ENCODE measurements around the gene MAML2. TPM values are rescaled to one million over a fixed set of nuclear protein-coding genes. Genes with fewer than 3 reads are reported as not detected.

The MAML2 gene
- total RNA-seq, 1 experiment from 2014 or later = 4.7 TPM

DNA sequence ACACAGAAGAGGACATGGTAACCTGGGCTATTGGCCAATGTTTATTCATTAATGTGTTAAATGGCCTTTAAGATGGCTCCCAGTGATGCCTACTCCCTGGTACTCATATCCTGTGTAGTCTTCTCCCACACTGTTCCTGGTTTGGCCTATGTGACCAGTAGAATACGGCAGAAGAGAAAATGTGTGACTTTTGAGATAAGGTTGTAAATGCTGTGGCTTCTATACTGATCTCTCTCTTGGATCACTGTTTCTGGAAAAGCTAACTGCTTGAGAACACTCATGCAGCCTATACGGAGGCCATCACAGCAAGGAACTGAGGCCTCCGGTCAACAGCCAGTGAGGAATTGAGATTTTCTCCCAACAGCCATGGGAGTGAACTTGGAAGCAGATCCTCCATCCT lies 24.1 kb downstream of the MAML2 start:
- no peak for DNase-seq (ENCODE audit: extremely low read depth, low read depth)

DNA sequence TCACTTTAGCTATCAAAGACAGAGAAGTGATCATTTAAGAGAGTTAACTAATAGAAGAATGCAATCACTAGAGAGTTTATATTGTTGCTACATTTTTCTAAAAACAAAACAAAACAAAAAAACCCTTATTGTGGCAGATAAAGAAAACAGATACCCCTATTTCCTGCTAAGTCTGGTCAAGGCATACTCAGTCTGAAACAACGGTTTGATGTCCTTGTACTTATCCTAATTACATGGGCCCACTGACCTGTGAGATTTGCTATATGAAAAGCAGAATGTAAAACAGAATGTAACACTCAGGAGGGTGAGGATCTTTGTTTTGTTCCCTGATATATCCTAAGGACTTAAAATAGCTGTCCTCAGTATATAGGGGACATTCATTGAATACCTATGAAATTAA lies 24.6 kb downstream of the MAML2 start:
- no peak for DNase-seq (ENCODE audit: extremely low read depth, low read depth)

DNA sequence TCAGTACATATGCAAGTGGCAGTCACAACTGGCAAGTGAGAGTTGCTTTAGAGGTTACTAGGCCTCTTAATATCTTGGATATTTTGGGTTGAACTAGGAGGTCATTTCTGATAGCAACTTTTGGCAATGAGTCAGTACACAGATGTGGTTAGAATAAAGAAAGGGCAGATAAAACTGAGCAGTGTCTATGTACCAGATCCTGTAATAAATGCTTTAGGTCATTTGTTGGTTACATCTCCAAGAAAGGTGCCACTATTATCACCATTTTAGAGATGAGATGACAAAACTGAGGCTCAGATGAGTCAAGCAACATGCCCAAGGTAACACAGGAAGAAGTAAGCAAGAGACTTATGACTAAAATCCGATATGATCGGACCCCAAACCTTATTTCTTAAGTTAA lies 25.0 kb downstream of the MAML2 start:
- no peak for DNase-seq (ENCODE audit: extremely low read depth, low read depth)

DNA sequence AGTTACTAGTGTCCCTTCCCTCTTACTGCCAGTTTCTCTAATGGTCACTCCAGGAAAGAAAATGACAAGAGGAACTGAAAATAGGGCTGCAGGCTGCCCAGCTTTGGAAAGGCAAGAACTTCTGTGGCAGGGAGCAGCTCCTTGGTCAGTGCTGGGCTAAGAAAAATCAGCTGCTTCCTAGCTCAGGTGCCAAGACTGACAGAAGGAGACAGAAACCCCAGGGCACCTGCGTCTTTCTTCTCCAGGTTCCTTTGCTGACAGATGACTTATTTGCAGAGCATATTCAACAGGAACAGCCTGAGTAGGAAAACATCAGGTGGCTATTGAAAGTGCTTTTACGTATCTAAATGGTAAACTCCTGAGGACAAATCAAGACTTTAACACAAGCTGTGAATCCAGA lies 25.4 kb downstream of the MAML2 start:
- DNase-seq (ENCODE audit: extremely low read depth, low read depth) = no peak

DNA sequence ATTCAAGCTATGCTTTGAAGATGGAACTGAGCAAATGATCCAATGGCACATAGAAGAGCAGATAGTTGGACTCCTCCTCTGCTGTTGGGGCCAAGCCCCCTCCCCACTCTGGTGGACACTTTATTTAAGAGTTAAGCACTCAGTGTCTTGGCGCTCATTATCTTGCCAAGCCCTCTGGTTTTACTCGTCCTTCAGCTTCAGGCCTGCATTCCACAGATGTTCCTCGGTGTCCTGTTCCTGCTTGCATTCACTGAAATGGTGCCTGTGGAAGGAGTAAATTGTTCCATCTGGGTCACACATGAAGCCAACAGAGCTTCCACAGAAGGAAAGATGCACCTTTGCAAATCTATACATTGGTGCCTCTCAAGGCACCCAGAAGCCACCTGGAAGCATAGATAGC lies 26.1 kb downstream of the MAML2 start:
- no peak for DNase-seq (ENCODE audit: extremely low read depth, low read depth)

DNA sequence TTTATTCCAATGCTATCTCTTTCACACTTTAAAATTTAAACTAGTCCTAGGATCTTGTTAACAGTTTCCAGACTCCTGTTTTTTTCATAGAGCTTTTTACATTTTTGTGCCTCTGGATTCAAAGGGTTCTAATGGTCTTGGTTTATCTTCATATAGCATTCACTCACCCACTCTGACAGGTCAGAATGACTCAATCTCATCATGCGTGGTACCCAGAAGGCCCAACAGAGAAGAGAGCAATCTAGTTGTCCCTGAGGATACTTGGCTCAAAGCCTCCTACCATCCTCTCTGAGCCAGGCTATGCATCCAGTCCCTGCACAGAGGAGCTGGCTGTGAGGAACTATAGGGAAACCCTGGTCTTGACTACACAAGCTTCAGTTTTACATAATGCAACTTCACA lies 27.5 kb downstream of the MAML2 start:
- no peak for DNase-seq (ENCODE audit: extremely low read depth, low read depth)

DNA sequence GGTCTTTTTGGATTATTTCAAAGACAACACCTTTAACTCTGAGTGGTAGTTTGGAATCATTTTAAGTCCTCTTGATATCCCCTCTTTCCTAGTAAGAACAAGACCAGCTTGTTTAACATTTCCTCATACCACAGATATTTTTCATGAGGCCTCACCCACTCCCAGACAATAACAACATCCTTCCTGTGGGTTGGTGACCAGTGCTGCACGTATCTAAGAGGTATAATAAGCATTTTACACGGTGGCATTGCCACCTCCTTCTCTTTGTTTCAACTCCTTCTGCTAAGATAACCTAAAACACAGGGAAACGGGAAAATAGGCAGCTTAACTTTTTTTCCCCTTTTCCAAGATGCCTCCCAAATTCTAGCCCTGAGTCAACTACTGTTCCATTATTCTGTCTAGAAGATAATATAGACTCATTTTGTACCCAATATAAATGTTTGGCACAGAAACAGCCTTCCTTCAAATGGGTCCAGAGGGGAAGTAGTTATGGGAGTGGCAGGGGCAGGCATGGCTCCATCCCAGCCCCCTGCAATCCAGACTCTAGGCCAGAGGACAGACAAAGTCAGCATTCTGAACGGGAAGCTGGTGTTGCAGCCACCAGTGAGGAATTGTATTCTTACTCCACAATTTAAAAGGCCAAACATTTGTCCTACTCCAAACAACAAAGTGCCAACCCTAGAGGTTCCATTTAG lies 28.5 kb downstream of the MAML2 start:
- DNase-seq (ENCODE audit: extremely low read depth, low read depth) = no peak

DNA sequence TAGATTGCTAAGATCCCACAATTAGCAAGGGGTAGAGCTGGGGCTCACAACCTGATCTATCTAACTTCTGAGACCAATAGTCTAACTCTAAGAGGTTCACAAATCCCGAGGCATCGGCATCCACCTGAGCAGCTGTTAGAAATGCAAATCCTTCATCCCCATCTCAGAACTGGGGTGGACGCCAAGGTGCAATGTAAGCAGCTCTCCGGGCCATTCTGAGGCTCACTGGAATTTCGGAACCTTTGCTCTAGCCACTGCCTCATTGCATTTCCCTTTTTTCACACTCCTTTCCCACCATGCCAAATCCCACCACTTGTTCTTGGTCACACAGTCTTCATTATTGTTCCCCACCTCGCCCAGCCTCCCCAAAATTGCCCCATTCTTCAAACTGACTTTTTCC lies 29.8 kb downstream of the MAML2 start:
- no peak for DNase-seq (ENCODE audit: extremely low read depth, low read depth)

DNA sequence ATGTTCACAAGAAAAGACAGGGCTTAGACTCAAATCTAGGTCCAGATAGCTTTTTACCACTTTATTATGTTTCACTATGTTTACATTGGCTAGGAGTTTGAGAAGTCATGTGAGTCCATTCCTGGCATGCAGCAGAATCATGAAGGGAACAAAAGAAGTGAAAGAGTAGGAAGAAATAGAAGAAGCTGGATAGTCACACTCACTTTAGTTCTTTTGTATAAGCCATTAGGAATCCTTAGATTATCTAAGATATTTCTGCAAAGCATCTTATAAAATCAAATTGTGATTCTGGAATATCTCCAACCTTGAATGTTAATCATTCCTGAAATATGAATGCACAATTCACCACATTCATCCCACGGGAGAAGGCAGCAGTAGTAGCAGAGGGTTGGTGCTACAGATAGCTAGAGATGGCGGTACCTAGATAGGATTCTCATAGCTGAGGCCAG lies 31.9 kb downstream of the MAML2 start:
- DNase-seq (ENCODE audit: extremely low read depth, low read depth) = no peak

DNA sequence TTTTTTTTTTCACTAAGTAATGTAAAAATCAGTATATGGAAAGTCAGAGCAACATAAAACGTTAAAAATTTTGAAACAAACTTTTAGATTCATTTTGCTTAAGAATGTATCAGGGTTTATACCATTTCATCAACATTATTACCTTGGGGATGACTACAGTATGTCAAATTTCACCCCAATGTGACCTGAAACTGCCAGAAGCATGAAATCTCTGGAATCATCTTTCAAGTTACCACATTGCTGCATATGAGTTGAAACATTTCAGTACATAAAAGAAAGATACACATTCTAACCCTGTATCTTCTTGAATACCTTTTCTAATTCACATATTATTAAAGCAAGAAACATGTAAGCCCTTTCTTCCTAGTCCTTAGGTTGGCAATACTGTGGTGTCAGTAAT lies 32.8 kb downstream of the MAML2 start:
- no peak for DNase-seq (ENCODE audit: extremely low read depth, low read depth)

DNA sequence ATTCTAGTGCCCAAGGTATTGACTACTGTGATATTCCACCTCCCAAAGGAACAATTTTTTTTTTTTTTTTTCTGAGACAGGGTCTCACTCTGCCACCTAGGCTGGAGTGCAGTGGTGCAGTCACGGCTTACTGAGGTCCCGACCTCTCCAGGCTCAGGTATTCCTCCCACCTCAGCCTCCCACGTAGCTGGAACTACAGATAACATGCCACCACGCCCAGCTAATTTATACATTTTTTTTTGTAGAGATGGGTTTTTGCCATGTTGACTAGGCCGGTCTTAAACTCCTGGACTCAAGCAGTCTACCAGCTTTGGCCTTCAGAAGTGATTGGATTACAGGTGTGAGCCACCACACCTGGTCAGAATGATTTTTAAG lies 33.4 kb downstream of the MAML2 start:
- DNase-seq (ENCODE audit: extremely low read depth, low read depth) = no peak

DNA sequence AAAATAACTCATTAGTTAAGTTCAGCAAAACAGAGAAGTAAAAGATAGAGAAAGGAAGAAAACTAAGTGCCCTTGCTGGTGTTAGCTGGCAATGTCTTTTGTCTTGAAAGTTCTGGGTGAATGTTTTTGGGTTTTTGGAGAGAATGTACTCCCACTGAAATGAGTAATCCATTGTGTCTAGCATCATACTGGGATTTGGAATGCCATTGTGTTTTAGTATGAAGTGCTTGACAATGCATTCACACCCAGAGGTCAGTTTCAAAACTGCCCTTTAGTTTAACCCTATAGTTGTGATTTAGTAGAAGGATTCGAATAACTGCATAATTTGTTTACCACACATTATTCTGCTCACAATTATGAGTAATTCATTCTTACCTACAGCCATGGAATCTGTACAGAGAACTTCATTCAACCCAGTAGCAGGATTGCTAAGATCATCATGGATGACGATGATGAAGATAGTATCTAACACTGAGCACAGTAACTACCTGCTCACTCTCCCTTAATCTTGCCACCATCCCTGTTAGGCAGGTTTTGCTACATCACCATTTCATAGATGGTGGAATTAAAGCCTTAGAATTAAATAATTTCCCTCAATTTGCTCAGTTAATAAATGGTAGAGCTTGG lies 33.9 kb downstream of the MAML2 start:
- no peak for DNase-seq (ENCODE audit: extremely low read depth, low read depth)

DNA sequence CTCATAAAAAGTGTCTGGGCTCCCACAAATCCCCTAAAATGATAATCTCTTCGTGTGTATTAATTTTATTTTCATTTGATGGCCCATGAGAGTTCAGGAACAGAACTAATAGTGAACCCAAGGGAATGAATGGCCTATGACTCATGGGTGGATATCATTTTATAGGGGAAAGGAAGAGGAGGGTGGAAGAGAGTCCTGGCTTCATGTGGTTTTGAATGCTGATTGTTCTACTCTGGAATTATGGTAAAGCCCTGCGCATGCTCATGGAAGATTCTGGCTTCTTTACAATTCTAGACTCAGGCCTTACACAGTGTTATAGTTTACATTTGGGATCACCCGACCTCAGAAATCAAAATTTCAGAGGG lies 35.2 kb downstream of the MAML2 start:
- peak; percentile 65 for DNase-seq (ENCODE audit: extremely low read depth, low read depth)

DNA sequence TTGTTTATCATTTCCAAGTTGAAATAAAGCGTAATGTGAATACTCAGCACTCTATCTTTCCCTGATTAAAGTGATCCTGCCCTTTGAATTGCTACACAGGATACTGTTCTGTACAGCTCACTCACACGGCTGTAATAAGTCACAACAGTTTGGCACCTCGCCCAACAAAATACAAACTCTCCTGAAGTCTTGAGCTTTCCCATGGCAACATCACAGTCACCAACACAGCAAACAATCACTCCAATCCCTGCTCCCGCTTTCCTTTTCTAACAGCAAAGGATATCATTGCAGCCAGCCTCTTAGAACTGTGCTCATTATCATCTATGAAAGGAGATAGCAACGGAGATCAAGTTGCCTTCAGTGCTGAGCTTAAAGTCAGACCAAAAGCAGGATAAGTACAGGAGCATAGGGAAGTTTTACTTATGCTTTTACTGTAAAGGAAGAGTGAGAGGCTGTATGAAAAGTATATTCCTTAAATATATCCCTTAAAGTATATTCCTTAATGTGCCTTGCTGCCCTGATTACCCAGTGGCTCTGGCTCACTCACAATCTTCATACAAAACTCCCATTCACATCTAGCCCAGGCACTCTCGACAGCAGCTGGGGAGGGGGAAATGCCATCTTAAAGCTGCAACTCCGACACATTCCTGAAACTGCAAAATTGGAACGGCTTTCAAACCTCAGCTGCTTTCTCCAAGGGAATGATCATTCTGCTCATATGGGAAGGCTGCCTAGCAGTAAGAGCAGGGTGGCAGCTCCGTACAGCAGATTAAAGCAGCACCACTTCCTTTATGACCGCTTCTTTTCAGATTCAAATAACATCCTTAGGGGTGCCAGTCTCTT lies 35.8 kb downstream of the MAML2 start:
- peak; percentile 96 for DNase-seq (ENCODE audit: extremely low read depth, low read depth)

DNA sequence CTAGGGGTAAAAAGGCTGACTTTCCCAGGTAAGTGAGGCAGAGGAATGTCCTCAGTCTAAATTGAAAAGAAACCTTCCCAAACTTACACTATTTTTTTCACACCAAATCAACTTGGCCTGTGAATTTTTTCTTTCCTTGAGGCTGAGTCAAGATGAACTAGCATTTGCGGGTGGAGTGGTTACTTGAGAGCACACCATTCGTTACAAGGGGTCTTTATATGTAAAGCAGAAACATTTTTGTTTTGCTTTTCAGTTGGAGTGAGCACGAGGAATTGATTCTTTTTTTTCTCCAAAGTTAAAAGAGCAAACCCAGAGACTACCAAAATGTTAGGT lies 36.4 kb downstream of the MAML2 start:
- DNase-seq (ENCODE audit: extremely low read depth, low read depth) = peak; percentile 29

DNA sequence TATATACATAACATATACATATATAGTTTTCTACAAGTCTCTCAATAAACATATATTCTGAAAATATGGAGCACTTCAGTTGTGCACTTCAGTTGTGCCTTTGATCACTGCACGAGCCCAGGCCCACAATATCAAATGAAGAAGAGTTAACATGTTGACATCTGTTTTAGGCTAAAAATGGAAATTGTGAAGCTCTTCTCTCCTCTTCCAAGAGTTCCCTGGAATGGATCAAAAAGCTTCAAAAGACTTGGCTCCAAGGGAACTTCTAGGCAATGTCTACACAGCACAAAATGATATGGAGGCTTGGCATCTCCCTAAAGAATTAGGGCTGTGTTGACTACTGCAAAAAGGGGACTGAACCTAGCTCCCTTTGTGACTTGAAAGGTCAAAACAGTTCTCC lies 36.9 kb downstream of the MAML2 start:
- no peak for DNase-seq (ENCODE audit: extremely low read depth, low read depth)

DNA sequence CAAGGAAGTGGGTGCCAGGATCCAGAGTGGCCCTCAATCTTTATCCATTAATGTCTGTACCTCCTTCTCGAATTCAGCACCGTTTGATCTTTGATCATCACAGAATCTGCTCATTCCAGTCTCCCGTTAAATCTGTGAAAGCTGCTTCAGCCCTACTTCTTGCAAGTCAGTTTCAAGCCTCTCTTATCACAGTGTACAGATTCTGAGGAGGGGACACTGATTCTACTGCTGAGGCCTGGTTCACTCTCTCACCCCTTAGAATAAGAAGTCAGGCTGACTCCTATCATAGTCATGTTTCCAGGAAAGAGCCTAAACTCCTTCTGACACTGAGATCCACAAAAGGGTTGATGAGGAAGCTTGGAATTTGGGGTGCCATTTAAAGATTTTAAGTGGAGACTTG lies 39.0 kb downstream of the MAML2 start:
- DNase-seq (ENCODE audit: extremely low read depth, low read depth) = no peak

DNA sequence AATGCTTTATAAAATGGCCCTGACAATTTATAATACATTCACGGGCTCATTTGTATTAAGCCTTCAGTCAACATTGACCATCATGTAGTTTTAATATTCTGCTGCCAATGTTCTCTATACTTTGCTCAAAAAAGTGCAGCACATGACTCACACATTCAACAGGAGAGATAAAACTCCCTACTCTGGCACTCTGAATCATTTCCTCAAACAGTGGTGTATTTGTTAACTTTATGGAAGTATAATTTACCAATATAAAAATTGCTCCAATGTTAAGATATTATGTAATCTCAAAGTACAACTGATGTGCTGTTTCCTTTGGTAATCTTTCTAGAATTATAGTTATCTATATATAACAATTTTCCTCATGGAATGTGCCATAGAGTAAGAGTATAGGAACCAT lies 39.9 kb downstream of the MAML2 start:
- DNase-seq (ENCODE audit: extremely low read depth, low read depth) = no peak

DNA sequence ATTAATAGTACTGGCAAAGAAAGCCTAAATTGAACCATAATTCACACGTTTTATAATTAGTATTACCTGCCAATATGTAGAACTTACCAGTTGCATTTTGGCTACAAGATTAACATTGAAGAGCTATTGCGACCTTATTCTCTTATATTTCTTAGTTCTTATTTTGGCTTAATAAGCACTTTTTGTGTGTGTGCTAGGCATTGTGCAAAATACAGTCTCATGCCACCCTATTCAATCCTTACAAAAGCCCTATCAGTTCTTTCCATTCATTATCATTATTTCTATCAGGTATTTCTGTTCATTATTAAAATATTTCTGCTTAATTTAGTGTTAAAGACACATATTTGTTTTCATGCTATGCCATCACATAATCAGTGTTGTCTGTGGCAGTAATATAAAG lies 41.2 kb downstream of the MAML2 start:
- DNase-seq (ENCODE audit: extremely low read depth, low read depth) = no peak

DNA sequence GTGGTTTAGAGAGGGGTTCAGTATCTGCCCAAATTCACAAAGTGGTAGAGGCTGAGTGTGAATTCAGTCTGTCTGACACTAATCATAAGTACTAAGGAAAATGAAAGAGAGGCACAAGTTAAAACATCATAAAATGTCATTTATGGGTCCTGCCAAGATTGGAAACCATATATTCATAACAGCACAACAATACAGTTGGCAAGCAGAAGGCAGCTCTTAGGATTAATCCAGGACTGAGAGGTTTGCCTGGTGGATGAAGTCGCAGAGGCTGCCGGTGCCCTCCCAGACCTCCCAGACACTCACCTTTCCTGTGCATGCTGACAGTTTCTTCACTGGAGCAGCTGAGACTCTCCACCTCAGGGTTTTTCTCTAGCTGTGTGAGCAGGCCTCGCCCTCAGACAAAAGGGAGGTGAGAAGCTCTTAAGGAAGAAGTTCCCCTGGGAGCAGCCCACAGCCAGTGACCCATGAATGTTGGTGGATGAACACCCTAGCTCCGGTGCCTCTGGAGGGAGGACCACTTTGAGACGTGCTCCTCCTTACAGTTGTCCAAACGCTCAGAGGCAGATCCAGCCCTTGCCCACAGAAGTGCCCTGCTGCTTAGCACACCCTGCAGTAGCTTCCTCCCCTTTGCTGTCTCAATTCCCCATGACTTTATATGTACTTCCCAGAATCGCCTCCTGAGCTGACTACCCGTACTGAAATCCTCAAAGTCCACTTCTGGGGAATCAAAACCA lies 43.7 kb downstream of the MAML2 start:
- no peak for DNase-seq (ENCODE audit: extremely low read depth, low read depth)

DNA sequence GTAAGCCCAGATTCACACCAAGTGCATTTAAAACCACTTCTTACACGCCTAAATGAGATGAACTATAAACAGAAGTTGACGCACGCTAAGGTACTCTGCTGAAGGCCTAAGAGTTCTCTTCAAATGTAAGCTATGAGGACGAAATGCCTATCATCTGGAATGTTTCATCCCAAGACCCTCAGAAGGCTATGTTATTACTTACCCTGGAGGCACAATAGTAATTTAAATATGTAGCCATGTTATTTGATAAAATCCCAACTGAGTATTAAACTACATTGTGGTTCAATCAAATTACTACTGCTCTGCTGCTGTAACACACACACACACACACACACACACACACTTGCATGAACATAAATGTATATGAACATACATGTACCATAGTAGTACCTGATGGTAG lies 47.6 kb downstream of the MAML2 start:
- DNase-seq (ENCODE audit: extremely low read depth, low read depth) = no peak

Data from NCI-H460 (cell line).